ENCODE data around the gene STARD7. TPM values are rescaled to one million over a fixed set of nuclear protein-coding genes. Genes with fewer than 3 reads are reported as not detected.

STARD7 gene
- total RNA-seq, 4 donors from 2014 or later, result 69.4 to 92.4 (median 76.8) TPM

GRCh38 chr2:96170626-96171025, 38.0 kb downstream of the STARD7 start:
- no peaks in the 10 kb centered on the region for H3K4me1 ChIP-seq
- no peaks in the 10 kb centered on the region for H3K9me3 ChIP-seq
- no peaks in the 10 kb centered on the region for H3K27me3 ChIP-seq
- H3K27ac ChIP-seq, result no peak overlapping the region
- no peaks in the 10 kb centered on the region for H3K36me3 ChIP-seq
- H3K4me3 ChIP-seq, result no peak overlapping the region
- 91% methylated on average over 3 of the region's 3 CpGs for WGBS
- DNase-seq (ENCODE audit: low spot score in 2 of 2), result no peak
- no peak for TF ChIP-seq EP300 (IDR thresholded peaks at IDR 0.05)
- no peak for TF ChIP-seq POLR2AphosphoS5 (IDR thresholded peaks at IDR 0.05)

GRCh38 chr2:96169868-96170507, 38.6 kb downstream of the STARD7 start:
- TF ChIP-seq EP300 (IDR thresholded peaks at IDR 0.05) (no peak), POLR2A (IDR thresholded peaks at IDR 0.05) (no peak), CTCF (IDR thresholded peaks at IDR 0.05) (no peak), POLR2AphosphoS5 (IDR thresholded peaks at IDR 0.05) (no peak)
- Histone ChIP-seq H3K27ac (no peak overlapping the region), H3K4me1 (no peaks in the 10 kb centered on the region), H3K36me3 (no peaks in the 10 kb centered on the region), H3K27me3 (no peaks in the 10 kb centered on the region), H3K9me3 (no peaks in the 10 kb centered on the region), H3K4me3 (no peak overlapping the region)
- 87% methylated on average over 2 of the region's 2 CpGs for WGBS
- no peak for DNase-seq (ENCODE audit: low spot score in 2 of 2)

GRCh38 chr2:96167407-96168013, 41.1 kb downstream of the STARD7 start:
- no peak overlapping the region for H3K4me3 ChIP-seq
- 64% methylated on average over 6 of the region's 6 CpGs for WGBS
- no peak for DNase-seq (ENCODE audit: low spot score in 2 of 2)

GRCh38 chr2:96164459-96165184, 44.0 kb downstream of the STARD7 start:
- Histone ChIP-seq H3K27me3 (no peaks in the 10 kb centered on the region), H3K9me3 (no peaks in the 10 kb centered on the region), H3K4me1 (no peaks in the 10 kb centered on the region), H3K4me3 (no peak overlapping the region), H3K27ac (no peak overlapping the region), H3K36me3 (no peaks in the 10 kb centered on the region)
- no peak for DNase-seq (ENCODE audit: low spot score in 2 of 2)
- TF ChIP-seq POLR2AphosphoS5 (IDR thresholded peaks at IDR 0.05), result no peak
- TF ChIP-seq CTCF (IDR thresholded peaks at IDR 0.05), result no peak
- TF ChIP-seq EP300 (IDR thresholded peaks at IDR 0.05), result no peak
- no peak for TF ChIP-seq POLR2A (IDR thresholded peaks at IDR 0.05)
- 78% methylated on average over 18 of the region's 18 CpGs for WGBS

More at GRCh38 chr2:96167407-96168013, 41.1 kb downstream of the STARD7 start:
- H3K27ac ChIP-seq, result no peak overlapping the region
- H3K9me3 ChIP-seq, result no peaks in the 10 kb centered on the region
- H3K4me1 ChIP-seq, result no peaks in the 10 kb centered on the region
- no peaks in the 10 kb centered on the region for H3K36me3 ChIP-seq
- TF ChIP-seq POLR2AphosphoS5 (IDR thresholded peaks at IDR 0.05) (no peak), CTCF (IDR thresholded peaks at IDR 0.05) (no peak), POLR2A (IDR thresholded peaks at IDR 0.05) (no peak), EP300 (IDR thresholded peaks at IDR 0.05) (no peak)
- no peaks in the 10 kb centered on the region for H3K27me3 ChIP-seq

- H3K27ac ChIP-seq, result no peak overlapping the region
- no peaks in the 10 kb centered on the region for H3K9me3 ChIP-seq
- TF ChIP-seq CTCF (IDR thresholded peaks at IDR 0.05), result no peak
- TF ChIP-seq POLR2A (IDR thresholded peaks at IDR 0.05), result no peak
- TF ChIP-seq EP300 (IDR thresholded peaks at IDR 0.05), result no peak
- TF ChIP-seq POLR2AphosphoS5 (IDR thresholded peaks at IDR 0.05), result no peak
- DNase-seq (ENCODE audit: low spot score in 2 of 2), result no peak
- H3K27me3 ChIP-seq, result no peaks in the 10 kb centered on the region
- no peak overlapping the region for H3K4me3 ChIP-seq
- 70% methylated on average over 10 of the region's 13 CpGs for WGBS
- H3K4me1 ChIP-seq, result no peaks in the 10 kb centered on the region
- no peaks in the 10 kb centered on the region for H3K36me3 ChIP-seq
Measured at GRCh38 chr2:96163768-96164429, 44.7 kb downstream of the STARD7 start.
